Gastrocnemius medialis (tissue), 4 donors: ENCODE measurements around the gene EFNA1.

Source experiments
- CTCF ChIP-seq, 5 experiments: fragments of 450-650 bp in 3 of 5; fragments of 200-600 bp in 2 of 5; sonication (generic) in 2 of 5; IDR thresholded peaks in 4 of 5; conservative IDR thresholded peaks in 1 of 5; 1 replicate in 4 of 5; 2 replicates in 1 of 5; pipeline ENCODE4 v1.5.1; 2016 to 2019; ENCODE audit warnings: antibody characterized with exemption in 5 of 5, mild to moderate bottlenecking in 3 of 5, moderate library complexity in 3 of 5
- POLR2A ChIP-seq, 2 donors: fragments of 450-650 bp; IDR thresholded peaks; one replicate each; pipeline ENCODE4 v1.6.1; 2017; ENCODE audit warnings: antibody characterized with exemption in 2 of 2, mild to moderate bottlenecking in 2 of 2, moderate library complexity in 2 of 2

GRCh38 chr1:155173478-155174323, 46.0 kb downstream of the EFNA1 start, which contains the start of gene TRIM46:
- TF ChIP-seq CTCF (IDR thresholded peaks at IDR 0.05 in 4 of 5, conservative IDR thresholded peaks at IDR 0.05 in 1 of 5) (no peak), POLR2A (IDR thresholded peaks at IDR 0.05) (no peak)
